Hematopoietic multipotent progenitor cell (in vitro differentiated cells): ENCODE measurements around the gene RSAD2. TPM values are rescaled to one million over a fixed set of nuclear protein-coding genes. Genes with fewer than 3 reads are reported as not detected.
"Not testable (repeated sequence)": the region's sequence is repeated elsewhere in the genome, so short reads cannot be mapped to it uniquely, and the experiment has no call there.

ENCODE experiments used
- DNase-seq, 3 donors: peaks; one replicate each; pipeline ENCODE4 v3.0.0-alpha.2; 2011 to 2015; ENCODE audit warnings: low read depth in 2 of 3, low spot score in 2 of 3
- total RNA-seq: library from RNA; depleted of rRNA; stranded (reverse); fragments of >200 nt; gene quantifications from one replicate; pipeline ENCODE4 v1.2.3, GENCODE V29; 2012

The RSAD2 gene
- total RNA-seq, result 17.2 TPM

GRCh38 chr2:6877402-6878304 lies at the start of gene RSAD2:
RSAD2 (plus strand) TSS chr2:6877777; CDS start chr2:6877801, 24 bp downstream.
- peak in 2 of 3 donors; percentile 72 to 80 for DNase-seq

DNA sequence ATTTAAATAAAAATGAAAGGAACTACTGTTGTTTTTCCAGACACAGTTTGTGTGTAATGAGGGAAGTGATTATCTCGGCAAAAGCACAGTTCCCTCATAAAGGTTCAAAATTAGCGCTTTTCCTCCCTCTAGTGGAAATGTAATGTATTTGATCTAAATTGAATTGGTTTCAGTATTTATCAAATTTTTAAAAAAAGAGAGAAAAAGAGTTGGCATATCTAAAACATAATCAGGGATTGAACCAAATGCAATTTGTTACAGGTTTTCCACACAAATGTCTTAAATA lies 49.3 kb upstream of the RSAD2 start:
- peak in 2 of 3 donors; percentile 39 to 66 for DNase-seq

- peak in 1 of 3 donors; percentile 47 for DNase-seq
Measured at GRCh38 chr2:6831229-6831628, 46.3 kb upstream of the RSAD2 start.

GRCh38 chr2:6832596-6833299 lies 44.8 kb upstream of the RSAD2 start:
- no peak for DNase-seq

GRCh38 chr2:6833300-6833604 lies 44.3 kb upstream of the RSAD2 start:
- DNase-seq, result no peak

DNA sequence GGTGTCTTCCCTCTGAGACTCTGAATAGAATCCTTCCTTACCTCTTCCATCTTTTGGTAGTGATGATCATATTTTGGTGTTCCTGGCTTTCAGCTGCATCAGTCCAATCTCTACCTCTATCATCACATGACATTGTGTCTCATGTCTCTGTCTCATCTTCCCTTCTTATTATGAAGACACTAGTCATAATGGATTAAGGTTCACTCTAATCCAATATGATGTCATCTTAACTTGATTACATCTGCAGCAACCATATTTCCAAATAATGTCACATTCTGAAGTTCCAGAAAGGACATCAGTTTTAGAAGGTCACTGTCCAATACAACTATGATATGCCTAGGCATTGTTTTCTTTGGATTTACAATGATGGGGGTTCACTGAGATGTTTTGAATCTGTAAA lies 43.4 kb upstream of the RSAD2 start:
- no peak for DNase-seq

- DNase-seq, result no peak
Measured at GRCh38 chr2:6835467-6835866, 42.1 kb upstream of the RSAD2 start.

DNA sequence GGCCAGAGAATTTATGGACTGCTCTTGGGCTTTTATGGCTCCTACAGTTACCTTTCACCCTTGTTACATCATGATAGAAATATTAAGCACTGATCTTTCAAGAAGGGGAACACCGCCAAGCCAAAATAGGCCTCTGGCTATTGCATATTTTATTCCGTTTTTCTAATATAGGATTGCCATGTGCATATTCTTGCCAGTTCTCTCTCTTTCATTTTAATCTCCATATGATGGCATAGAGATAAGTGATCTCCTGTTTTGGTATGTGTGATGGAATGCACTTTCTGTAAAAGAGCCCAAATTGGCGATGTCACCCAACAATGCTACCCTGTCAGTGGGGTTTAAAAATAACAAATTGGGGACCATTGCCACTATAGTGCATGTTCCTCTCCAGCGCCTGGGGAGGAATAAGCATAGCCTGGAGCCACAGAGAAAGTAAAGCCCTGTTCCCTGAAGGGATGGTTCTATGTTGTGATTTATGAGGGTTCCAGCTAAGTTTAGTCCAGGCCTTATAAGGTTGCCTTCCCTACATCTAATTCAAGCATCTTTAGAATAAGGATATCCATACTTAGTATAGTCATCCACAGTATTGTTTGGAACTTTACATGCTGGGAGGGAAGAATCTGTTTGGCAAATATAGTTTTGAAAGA lies 38.8 kb upstream of the RSAD2 start:
- no peak for DNase-seq

DNA sequence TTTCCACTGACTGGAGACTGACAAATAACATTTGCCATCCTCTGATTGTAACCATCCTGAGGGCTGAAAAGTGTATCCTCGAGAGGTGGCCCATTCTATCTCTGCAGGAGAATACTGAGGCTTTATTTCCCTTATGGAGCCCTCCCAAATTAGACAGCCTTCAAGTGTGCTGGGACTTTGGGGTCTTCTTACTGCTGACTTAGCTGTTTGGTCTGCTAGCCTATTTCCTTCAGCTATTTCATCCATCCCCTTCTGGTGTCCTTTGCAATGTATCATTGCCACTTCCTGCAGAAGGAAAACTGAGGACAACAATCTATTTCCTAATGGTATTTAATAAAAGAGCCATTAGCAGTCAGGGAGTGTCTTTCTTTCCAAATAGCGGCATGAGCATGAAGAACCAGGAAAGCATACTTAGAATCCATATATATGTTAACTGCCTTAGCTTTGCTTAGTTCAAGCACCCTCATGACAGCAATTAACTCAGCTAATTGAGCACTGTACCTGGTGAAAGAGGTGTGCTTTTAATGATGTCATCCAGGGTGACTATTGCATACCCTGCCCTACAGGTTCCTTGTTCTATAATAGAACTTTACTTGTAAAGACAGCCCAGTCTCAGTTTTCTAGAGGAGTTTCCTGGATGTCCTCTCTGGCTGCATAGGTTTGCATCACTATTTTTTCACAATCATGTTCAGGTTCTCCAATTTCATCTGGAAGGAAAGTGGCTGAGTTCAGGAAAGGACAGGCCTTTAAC lies 35.9 kb upstream of the RSAD2 start:
- DNase-seq, result no peak

DNA sequence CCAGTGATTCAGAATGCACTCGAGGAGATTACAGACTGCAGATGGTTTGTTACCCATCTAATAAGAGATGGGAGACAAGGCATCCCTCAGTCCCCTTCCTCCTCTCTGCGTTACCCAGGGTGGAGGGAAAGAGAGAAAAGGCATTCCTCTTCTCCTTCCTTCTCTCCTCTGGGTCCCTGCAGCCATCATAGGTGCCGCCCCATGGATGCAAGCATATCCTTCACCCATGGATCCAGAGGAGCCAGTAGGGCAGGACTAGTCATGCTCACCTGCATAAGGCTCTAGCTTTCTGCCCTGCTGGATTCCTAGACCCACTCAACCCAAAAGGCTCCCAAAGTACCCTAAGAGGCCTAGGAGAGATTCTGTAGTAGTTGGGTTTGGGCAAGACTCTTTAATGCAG lies 32.3 kb upstream of the RSAD2 start:
- peak in 1 of 3 donors; percentile 65 for DNase-seq

DNA sequence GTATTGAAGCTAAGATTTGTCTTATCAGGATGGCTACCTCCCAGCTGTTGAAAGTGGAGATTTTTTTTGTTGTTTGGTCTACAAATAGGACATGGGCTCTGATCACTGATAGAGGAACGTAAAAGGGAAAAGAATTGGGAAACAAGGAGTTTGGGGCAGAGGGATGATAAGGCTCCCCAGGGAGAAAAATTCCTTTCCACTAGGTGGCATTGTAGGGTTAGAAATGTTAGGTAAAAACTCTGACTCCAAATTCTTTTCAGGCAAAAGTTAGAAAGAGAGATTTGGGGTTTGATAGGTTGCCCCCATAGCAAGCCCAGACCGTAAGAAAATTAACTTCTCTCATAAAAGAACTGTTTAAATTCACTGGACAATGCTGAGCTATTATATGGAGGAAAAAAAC lies 31.7 kb upstream of the RSAD2 start:
- DNase-seq, result no peak

DNA sequence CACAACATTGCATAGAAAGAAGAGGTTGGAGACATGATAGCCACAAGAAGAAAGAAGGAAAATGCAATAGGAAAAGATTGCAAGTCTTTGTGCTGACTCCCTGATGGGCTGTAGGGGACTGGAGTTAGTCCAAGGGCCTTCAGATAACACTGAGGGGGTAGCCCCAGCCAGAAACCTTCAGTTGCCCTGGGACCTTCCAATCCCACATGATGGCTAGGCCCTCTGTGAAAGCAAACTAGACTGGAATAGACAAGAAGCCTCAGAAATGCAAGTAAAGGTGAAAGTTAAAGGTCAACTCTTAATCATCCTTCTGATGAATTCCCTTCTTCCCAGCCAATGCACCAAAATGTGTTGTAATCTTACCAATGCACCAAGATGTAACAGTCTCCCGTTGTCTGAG lies 31.0 kb upstream of the RSAD2 start:
- no peak for DNase-seq

GRCh38 chr2:6846967-6847681 lies 30.5 kb upstream of the RSAD2 start:
- peak in 2 of 3 donors; percentile 40 to 41 for DNase-seq

DNA sequence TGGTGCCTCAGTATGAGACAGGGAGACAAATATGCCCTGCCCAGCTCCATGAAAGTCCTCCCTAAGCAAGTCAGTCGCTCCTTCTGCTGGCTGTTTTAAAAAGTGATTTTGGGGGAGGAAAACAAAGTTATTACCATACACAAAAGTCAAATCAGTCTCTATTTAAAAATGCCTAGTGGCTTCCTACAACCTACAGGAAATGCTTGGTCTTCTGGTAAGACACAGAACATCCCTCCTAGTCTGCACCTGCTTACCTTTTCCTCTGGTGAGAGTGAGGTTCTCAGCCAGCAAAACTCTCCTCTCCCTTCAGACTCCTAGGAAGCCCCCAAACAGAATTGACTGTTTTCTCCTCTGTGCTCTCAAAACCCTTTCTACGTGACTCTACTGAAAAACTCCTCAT lies 25.4 kb upstream of the RSAD2 start:
- no peak for DNase-seq

DNA sequence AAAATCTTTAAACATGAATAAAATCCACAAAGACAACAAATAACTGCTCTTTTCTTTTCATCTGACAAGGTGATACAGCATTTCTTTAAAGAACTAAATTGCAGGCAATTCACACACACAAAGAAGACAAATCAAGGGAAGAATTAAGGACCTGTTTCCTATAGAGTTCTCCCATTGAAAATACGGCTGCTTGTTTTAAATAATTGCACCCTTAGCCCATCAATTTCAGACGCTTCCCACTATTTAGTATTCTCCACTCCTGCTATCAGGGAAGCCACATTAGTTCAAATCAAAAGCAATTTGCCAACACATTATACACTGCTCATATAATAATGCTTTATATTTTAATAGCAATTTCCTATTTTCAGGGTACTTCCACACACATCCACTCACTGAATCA lies 23.2 kb upstream of the RSAD2 start:
- no peak for DNase-seq

- no peak for DNase-seq
Measured at GRCh38 chr2:6855860-6856547, 21.6 kb upstream of the RSAD2 start.

DNA sequence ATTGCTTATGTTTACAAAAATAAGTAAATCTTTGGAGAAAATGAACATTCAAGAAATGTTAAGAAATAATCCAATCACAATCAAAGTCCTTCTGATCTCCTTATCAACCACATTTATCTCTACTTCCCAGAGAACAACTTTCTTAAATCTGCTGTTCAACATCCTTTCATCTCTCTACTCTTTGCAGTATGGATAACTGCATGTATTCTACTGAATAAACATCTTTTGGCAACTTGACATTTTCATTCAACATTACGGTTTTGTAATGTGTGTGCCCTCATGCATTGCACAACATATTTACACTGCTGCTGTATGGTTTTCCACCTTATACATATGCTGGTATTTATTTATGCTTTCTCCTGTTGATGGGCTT lies 21.0 kb upstream of the RSAD2 start:
- no peak for DNase-seq

GRCh38 chr2:6858466-6859027 lies 19.0 kb upstream of the RSAD2 start:
- not testable (repeated sequence) for DNase-seq

DNA sequence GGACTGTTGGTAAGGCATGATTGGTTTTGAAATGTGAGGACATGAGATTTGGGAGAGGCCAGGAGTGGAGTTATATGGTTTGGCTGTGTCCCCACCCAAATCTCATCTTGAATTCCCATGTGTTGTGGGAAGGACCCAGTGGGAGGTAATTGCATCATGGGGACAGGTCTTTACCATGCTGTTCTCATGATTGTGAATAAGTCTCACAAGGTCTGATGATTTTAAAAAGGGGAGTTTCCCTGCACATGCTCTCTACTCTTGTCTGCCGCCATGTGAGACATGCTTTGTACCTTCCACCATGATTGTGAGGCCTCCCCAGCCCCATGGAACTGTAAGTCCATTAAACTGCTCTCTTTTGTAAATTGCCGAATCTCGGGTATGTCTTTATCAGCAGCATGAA lies 17.3 kb upstream of the RSAD2 start:
- no peak for DNase-seq

DNA sequence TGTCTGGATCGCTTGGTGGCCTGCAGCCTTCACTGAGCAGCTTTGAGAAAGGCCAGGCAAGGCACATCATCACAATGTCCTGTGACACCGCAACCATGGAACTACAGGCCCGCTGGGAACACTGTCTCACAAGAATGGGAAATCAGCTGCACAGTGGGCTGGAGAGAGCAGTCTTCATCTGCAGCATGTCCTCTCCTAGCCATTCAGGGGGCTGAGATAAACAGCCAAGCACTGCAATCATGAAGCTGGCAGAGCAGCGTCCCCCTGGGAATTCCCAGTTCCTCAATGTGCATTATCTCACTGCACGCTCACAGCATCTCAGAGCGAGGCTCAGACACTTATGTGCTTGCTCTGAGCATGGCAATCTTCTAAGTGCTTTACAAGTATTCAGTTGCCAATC lies 13.8 kb upstream of the RSAD2 start:
- DNase-seq, result no peak
